ENCODE results near the gene CTDSPL.
A peak's percentile ranks its signal among the peaks of the same experiment; 100 is the strongest.

CTDSPL gene

GRCh38 chr3:37945156-37945806 lies 83.6 kb downstream of the CTDSPL start:
- Histone ChIP-seq H3K27ac (peak overlapping the region; percentile 53 to 75), H3K4me3 (peak overlapping the region; percentile 31)
- no peak for TF ChIP-seq CTCF (IDR thresholded peaks at IDR 0.05)
- DNase-seq (ENCODE audit: low spot score), result no peak

- TF ChIP-seq CTCF (IDR thresholded peaks at IDR 0.05), result no peak
- Histone ChIP-seq H3K27ac (peak overlapping the region; percentile 53 to 75), H3K4me3 (peak overlapping the region; percentile 31)
- DNase-seq (ENCODE audit: low spot score), result no peak
These were observed 84.3 kb downstream of the CTDSPL start for GRCh38 chr3:37945807-37946530.

GRCh38 chr3:37946531-37946889 lies 84.8 kb downstream of the CTDSPL start:
- DNase-seq (ENCODE audit: low spot score), result no peak
- TF ChIP-seq CTCF (IDR thresholded peaks at IDR 0.05), result no peak
- H3K27ac ChIP-seq, result peak overlapping the region; percentile 53 to 75
- no peak overlapping the region for H3K4me3 ChIP-seq

- TF ChIP-seq CTCF (IDR thresholded peaks at IDR 0.05), result no peak
- H3K4me3 ChIP-seq, result peak overlapping the region; percentile 16
- H3K27ac ChIP-seq, result peak overlapping the region; percentile 52 to 68
- no peak for DNase-seq (ENCODE audit: low spot score)
These were observed 88.2 kb downstream of the CTDSPL start for GRCh38 chr3:37949866-37950265.

GRCh38 chr3:37952564-37952963 lies 90.9 kb downstream of the CTDSPL start:
- no peak for DNase-seq (ENCODE audit: low spot score)
- Histone ChIP-seq H3K4me3 (no peak overlapping the region), H3K27ac (peak overlapping the region; percentile 31 to 61)
- no peak for TF ChIP-seq CTCF (IDR thresholded peaks at IDR 0.05)

- no peak for DNase-seq (ENCODE audit: low spot score)
- TF ChIP-seq CTCF (IDR thresholded peaks at IDR 0.05), result no peak
- no peak overlapping the region for H3K4me3 ChIP-seq
- peak overlapping the region in 1 of 2 donors; percentile 31 for H3K27ac ChIP-seq
These were observed 91.5 kb downstream of the CTDSPL start for GRCh38 chr3:37953226-37953625.

All from coronary artery (tissue), 2 donors.